ENCODE results near the gene TP63.
"Not testable (repeated sequence)": the region's sequence is repeated elsewhere in the genome, so short reads cannot be mapped to it uniquely, and the experiment has no call there.

The TP63 gene

GRCh38 chr3:189590223-189590622 is 41.0 kb upstream of the TP63 start:
- TF ChIP-seq, protein P1, sequence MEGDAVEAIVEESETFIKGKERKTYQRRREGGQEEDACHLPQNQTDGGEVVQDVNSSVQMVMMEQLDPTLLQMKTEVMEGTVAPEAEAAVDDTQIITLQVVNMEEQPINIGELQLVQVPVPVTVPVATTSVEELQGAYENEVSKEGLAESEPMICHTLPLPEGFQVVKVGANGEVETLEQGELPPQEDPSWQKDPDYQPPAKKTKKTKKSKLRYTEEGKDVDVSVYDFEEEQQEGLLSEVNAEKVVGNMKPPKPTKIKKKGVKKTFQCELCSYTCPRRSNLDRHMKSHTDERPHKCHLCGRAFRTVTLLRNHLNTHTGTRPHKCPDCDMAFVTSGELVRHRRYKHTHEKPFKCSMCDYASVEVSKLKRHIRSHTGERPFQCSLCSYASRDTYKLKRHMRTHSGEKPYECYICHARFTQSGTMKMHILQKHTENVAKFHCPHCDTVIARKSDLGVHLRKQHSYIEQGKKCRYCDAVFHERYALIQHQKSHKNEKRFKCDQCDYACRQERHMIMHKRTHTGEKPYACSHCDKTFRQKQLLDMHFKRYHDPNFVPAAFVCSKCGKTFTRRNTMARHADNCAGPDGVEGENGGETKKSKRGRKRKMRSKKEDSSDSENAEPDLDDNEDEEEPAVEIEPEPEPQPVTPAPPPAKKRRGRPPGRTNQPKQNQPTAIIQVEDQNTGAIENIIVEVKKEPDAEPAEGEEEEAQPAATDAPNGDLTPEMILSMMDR (conservative IDR thresholded peaks at IDR 0.05), result no peak
- no peak for TF ChIP-seq ZFX (IDR thresholded peaks at IDR 0.05)
- no peak overlapping the region for H3K27ac ChIP-seq

DNA sequence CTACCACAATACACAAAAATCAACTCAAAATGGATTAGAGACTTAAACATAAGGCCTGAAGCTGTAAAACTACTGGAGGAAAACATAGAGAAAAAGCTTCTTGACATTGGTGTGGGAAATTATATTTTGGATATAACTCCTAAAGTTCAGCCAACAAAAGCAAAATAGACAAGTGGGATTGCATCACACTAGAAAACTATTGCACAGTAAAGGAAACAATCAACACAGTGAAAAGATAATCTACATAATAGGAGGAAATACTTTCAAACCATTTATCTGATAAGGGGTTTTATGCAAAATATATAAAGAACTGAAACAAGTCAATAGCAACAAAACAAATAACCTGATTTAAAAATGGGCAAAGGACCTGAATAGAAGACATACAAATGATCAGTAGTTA is 37.6 kb upstream of the TP63 start:
- TF ChIP-seq, protein P1 (conservative IDR thresholded peaks at IDR 0.05), result no peak
- no peak for TF ChIP-seq ZFX (IDR thresholded peaks at IDR 0.05)

DNA sequence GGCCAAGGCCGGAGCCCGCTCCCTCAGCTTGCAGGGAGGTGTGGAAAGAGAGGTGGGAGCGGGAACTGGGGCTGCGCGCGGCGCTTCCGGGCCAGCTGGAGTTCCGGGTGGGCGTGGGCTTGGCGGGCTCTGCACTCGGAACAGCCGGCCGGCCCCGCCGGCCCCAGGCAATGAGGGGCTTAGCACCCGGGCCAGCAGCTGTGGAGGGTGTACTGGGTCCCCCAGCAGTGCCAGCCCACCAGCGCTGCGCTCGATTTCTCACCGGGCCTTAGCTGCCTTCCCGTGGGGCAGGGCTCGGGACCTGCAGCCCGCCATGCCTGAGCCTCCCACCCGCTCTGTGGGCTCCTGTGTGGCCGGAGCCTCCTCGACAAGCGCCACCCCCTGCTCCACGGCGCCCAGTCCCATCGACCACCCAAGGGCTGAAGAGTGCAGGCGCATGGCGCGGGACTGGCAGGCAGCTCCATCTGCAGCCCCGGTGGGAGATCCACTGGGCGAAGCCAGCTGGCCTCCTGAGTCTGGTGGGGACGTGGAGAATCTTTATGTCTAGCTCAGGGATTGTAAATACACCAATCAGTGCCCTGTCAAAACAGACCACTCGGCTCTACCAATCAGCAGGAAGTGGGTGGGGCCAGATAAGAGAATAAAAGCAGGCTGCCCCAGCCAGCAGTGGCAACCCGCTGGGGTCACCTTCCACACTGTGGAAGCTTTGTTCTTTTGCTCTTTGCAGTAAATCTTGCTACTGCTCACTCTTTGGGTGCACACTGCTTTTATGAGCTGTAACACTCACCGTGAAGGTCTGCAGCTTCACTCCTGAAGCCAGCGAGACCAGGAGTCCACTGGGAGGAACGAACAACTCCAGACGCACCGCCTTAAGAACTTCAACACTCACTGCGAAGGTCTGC is 34.9 kb upstream of the TP63 start:
- H3K27ac ChIP-seq, result not testable (repeated sequence)

More for the DNA sequence above, 37.6 kb upstream of the TP63 start:
- H3K27ac ChIP-seq, result no peak overlapping the region

DNA sequence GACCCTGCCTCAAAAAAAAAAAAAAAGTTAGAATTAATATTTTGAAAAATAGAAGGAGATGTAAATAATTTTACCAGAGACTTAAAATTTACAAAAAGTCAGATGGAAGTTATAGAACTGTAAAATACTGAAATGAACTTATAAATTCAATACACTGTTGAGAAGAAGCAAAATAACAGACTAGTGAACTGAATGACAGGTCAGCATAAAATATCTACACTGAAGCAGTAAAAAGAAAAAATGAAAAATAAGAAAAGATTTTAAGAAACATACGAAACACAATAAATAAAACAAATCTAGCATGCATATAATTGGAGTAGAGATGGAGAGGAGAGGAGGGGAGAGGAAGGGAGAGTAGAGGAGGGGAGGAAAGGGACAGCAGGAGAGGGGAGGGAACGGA is 33.3 kb upstream of the TP63 start:
- H3K27ac ChIP-seq, result no peak overlapping the region
- TF ChIP-seq ZFX (IDR thresholded peaks at IDR 0.05), result no peak
- TF ChIP-seq, protein P1 (conservative IDR thresholded peaks at IDR 0.05), result no peak

DNA sequence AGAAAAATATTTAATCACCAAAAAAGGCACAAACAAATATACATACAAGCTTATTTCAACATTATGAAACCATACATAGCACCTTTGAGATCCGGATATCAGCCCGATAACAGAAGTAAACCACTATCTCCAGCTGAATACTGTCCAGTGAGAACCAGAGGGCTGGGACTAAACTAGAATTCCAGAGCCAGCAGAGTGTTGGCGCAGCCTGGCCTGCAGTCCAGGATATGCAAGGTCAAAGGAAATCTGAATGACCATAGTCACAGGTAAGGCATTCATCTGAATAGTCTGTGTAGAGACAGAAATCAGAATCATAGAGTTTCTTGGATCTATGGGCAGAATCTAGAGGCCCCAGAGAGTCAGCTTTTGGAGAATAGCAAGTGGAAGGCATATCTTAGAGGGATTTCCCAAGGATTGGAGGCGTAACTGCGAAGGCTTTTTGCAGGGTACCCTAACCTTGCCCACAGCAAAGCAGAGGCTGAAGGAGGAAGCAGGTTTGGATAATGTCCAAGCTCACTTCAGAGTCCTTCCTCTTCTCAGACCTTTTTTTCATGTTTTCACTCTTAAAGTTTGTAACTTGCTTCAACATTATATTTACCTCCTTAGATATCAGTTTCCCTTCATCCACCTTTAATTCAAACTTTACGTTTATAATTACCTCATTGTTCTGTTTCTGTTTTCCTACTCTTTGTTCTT is 32.5 kb upstream of the TP63 start:
- TF ChIP-seq, protein P1 (conservative IDR thresholded peaks at IDR 0.05), result no peak
- TF ChIP-seq ZFX (IDR thresholded peaks at IDR 0.05), result no peak
- H3K27ac ChIP-seq, result no peak overlapping the region

GRCh38 chr3:189602471-189602870 is 28.7 kb upstream of the TP63 start:
- no peak overlapping the region for H3K27ac ChIP-seq
- no peak for TF ChIP-seq ZFX (IDR thresholded peaks at IDR 0.05)
- TF ChIP-seq, protein P1 (conservative IDR thresholded peaks at IDR 0.05), result no peak

- TF ChIP-seq ZFX (IDR thresholded peaks at IDR 0.05), result no peak
- TF ChIP-seq, protein P1 (conservative IDR thresholded peaks at IDR 0.05), result no peak
- H3K27ac ChIP-seq, result no peak overlapping the region
These were observed 25.5 kb upstream of the TP63 start for GRCh38 chr3:189605717-189606116.

Measured in C4-2B (cell line).